ENCODE results near the gene ABCA2. TPM values are rescaled to one million over a fixed set of nuclear protein-coding genes. Genes with fewer than 3 reads are reported as not detected.

The ABCA2 gene
- polyA plus RNA-seq, 1 donor (not counting 4 experiments of a cell fraction or from before 2014, with no cell fraction given), result 1.3 TPM

- no peak overlapping the region for H3K9ac ChIP-seq (ENCODE audit: control insufficient read depth, extremely low read depth, insufficient read depth, low read length)
- H3K4me2 ChIP-seq (ENCODE audit: control insufficient read depth, extremely low read depth, insufficient read depth, low read depth, low read length), result no peak overlapping the region
- dilution Hi-C loops (cut with MboI; ENCODE audit: extremely low pct_ligation_motif_present, low sequenced_read_pairs), result no loop called here
- peaks cover 3% of the 10 kb centered on the region for H3K4me1 ChIP-seq (ENCODE audit: control insufficient read depth, extremely low read depth, insufficient read depth, low read length)
- H2AFZ ChIP-seq (ENCODE audit: control insufficient read depth, low read length), result no peak overlapping the region
- H3K9me3 ChIP-seq (ENCODE audit: control insufficient read depth, low read depth, low read length), result no peaks in the 10 kb centered on the region
- H3K36me3 ChIP-seq (ENCODE audit: control insufficient read depth in 2 of 2, extremely low read depth in 1 of 2, insufficient read depth in 2 of 2, low read length in 2 of 2), result no peaks in the 10 kb centered on the region
- no peaks in the 10 kb centered on the region for H3K9me1 ChIP-seq (ENCODE audit: control insufficient read depth, extremely low read depth, insufficient read depth, low read length)
- no peak overlapping the region for H3K27ac ChIP-seq (ENCODE audit: control insufficient read depth, insufficient read depth, low read length)
- H3K4me3 ChIP-seq (ENCODE audit: control insufficient read depth in 2 of 3, extremely low read depth in 1 of 3, insufficient read depth in 2 of 3, low read depth in 1 of 3, low read length in 3 of 3), result no peak overlapping the region
- no peak for TF ChIP-seq EZH2 (IDR thresholded peaks at IDR 0.05; ENCODE audit: low read length)
- TF ChIP-seq CTCF (optimal IDR thresholded peaks at IDR 0.05 in 1 of 3, IDR thresholded peaks at IDR 0.05 in 1 of 3, conservative IDR thresholded peaks at IDR 0.05 in 1 of 3; ENCODE audit: extremely low read depth in 1 of 3, insufficient read depth in 2 of 3, low read length in 3 of 3), result no peak
- DNase-seq (ENCODE audit: low read depth, low spot score) (no peak), FAIRE-seq (no peak)
- no peaks in the 10 kb centered on the region for H3K79me2 ChIP-seq (ENCODE audit: control insufficient read depth, insufficient read depth, low read length)
- H4K20me1 ChIP-seq (ENCODE audit: control insufficient read depth, extremely low read depth, insufficient read depth, low read length), result no peaks in the 10 kb centered on the region
- peaks cover 15% of the 10 kb centered on the region for H3K27me3 ChIP-seq (ENCODE audit: control insufficient read depth, extremely low read depth, insufficient read depth, low read length)
These were observed 4.5 kb downstream of the ABCA2 start for GRCh38 chr9:137023583-137023991.

GRCh38 chr9:137023157-137023556, 4.9 kb downstream of the ABCA2 start:
- DNase-seq (ENCODE audit: low read depth, low spot score), result no peak
- no peaks in the 10 kb centered on the region for H3K4me1 ChIP-seq (ENCODE audit: control insufficient read depth, extremely low read depth, insufficient read depth, low read length)
- no peak overlapping the region for H2AFZ ChIP-seq (ENCODE audit: control insufficient read depth, low read length)
- TF ChIP-seq CTCF (optimal IDR thresholded peaks at IDR 0.05 in 1 of 3, IDR thresholded peaks at IDR 0.05 in 1 of 3, conservative IDR thresholded peaks at IDR 0.05 in 1 of 3; ENCODE audit: extremely low read depth in 1 of 3, insufficient read depth in 2 of 3, low read length in 3 of 3) (no peak), EZH2 (IDR thresholded peaks at IDR 0.05; ENCODE audit: low read length) (no peak)
- H3K27ac ChIP-seq (ENCODE audit: control insufficient read depth, insufficient read depth, low read length), result no peak overlapping the region
- no peak overlapping the region for H3K4me2 ChIP-seq (ENCODE audit: control insufficient read depth, extremely low read depth, insufficient read depth, low read depth, low read length)
- H3K36me3 ChIP-seq (ENCODE audit: control insufficient read depth in 2 of 2, extremely low read depth in 1 of 2, insufficient read depth in 2 of 2, low read length in 2 of 2), result no peaks in the 10 kb centered on the region
- no peak overlapping the region for H3K4me3 ChIP-seq (ENCODE audit: control insufficient read depth in 2 of 3, extremely low read depth in 1 of 3, insufficient read depth in 2 of 3, low read depth in 1 of 3, low read length in 3 of 3)
- no peak for FAIRE-seq
- H3K27me3 ChIP-seq (ENCODE audit: control insufficient read depth, extremely low read depth, insufficient read depth, low read length), result peaks cover 15% of the 10 kb centered on the region
- dilution Hi-C loops (cut with MboI; ENCODE audit: extremely low pct_ligation_motif_present, low sequenced_read_pairs), result no loop called here
- no peaks in the 10 kb centered on the region for H3K9me3 ChIP-seq (ENCODE audit: control insufficient read depth, low read depth, low read length)
- no peaks in the 10 kb centered on the region for H3K9me1 ChIP-seq (ENCODE audit: control insufficient read depth, extremely low read depth, insufficient read depth, low read length)
- no peaks in the 10 kb centered on the region for H3K79me2 ChIP-seq (ENCODE audit: control insufficient read depth, insufficient read depth, low read length)
- no peaks in the 10 kb centered on the region for H4K20me1 ChIP-seq (ENCODE audit: control insufficient read depth, extremely low read depth, insufficient read depth, low read length)
- no peak overlapping the region for H3K9ac ChIP-seq (ENCODE audit: control insufficient read depth, extremely low read depth, insufficient read depth, low read length)

All from keratinocyte (primary cell).